Neural cell (in vitro differentiated cells): ENCODE data around the gene LILRA1. TPM values are rescaled to one million over a fixed set of nuclear protein-coding genes. Genes with fewer than 3 reads are reported as not detected.
"Not testable (repeated sequence)": the region's sequence is repeated elsewhere in the genome, so short reads cannot be mapped to it uniquely, and the experiment has no call there.

Experiments used
- H2AFZ ChIP-seq: fragments of 200-600, 300-800 bp; sonication (generic), shearing (Covaris generic); 2 replicates; pipeline ENCODE4 v1.6.0; 2014; ENCODE audit warnings: low read depth, mild to moderate bottlenecking, antibody characterized with exemption, low read length, moderate library complexity
- H3F3A ChIP-seq: fragments of 200-600 bp; shearing (Covaris generic); 2 replicates; pipeline ENCODE4 v1.6.1; 2016; ENCODE audit warnings: mild to moderate bottlenecking, moderate library complexity, mixed read lengths, antibody characterized with exemption, low read length; ENCODE audit not compliant: insufficient read depth, poor library complexity, severe bottlenecking
- H3K27ac ChIP-seq: fragments of 200-600, 300-800 bp; sonication (generic), shearing (Covaris generic); 2 replicates; pipeline ENCODE4 v1.5.1; 2014; ENCODE audit warnings: mild to moderate bottlenecking, low read length, moderate library complexity
- H3K27me3 ChIP-seq: fragments of 300-800, 200-600 bp; sonication (generic), shearing (Covaris generic); 2 replicates; pipeline ENCODE4 v1.6.0; 2014; ENCODE audit warnings: mild to moderate bottlenecking, low read depth, low read length, moderate library complexity; ENCODE audit not compliant: insufficient read depth
- H3K36me3 ChIP-seq: fragments of 300-800, 200-600 bp; sonication (generic), shearing (Covaris generic); 2 replicates; pipeline ENCODE4 v1.5.1; 2014; ENCODE audit warnings: mild to moderate bottlenecking, antibody characterized with exemption, low read length, moderate library complexity; ENCODE audit not compliant: insufficient read depth
- H3K4me2 ChIP-seq: fragments of 300-800, 200-600 bp; sonication (generic), shearing (Covaris generic); 2 replicates; pipeline ENCODE4 v1.6.0; 2014; ENCODE audit warnings: mild to moderate bottlenecking, low read length
- H3K4me3 ChIP-seq: fragments of 300-800, 200-600 bp; sonication (generic), shearing (Covaris generic); 2 replicates; pipeline ENCODE4 v1.5.1; 2014; ENCODE audit warnings: mild to moderate bottlenecking, low read length, moderate library complexity
- H3K79me2 ChIP-seq: fragments of 200-600 bp; shearing (Covaris generic); replicated peaks from 2 replicates; pipeline ENCODE4 v1.6.0; 2014; ENCODE audit warnings: mild to moderate bottlenecking, low read length, moderate library complexity; ENCODE audit not compliant: insufficient read depth
- H3K9ac ChIP-seq: fragments of 300-800, 200-600 bp; sonication (generic), shearing (Covaris generic); 2 replicates; pipeline ENCODE4 v1.6.1; 2016; ENCODE audit warnings: mild to moderate bottlenecking, low read length, mixed read lengths
- H3K9me2 ChIP-seq: fragments of 200-600 bp; shearing (Covaris generic); 2 replicates; pipeline ENCODE4 v1.6.1; 2016; ENCODE audit warnings: mild to moderate bottlenecking, low read length, mixed read lengths; ENCODE audit not compliant: insufficient read depth
- H3K9me3 ChIP-seq: fragments of 200-600, 300-800 bp; sonication (generic), shearing (Covaris generic); 2 replicates; pipeline ENCODE4 v1.6.1; 2016; ENCODE audit warnings: mild to moderate bottlenecking, mixed run types, low read length, moderate library complexity, mixed read lengths
- H4K20me1 ChIP-seq: fragments of 200-600 bp; shearing (Covaris generic); 2 replicates; pipeline ENCODE4 v1.6.1; 2016; ENCODE audit warnings: mild to moderate bottlenecking, mixed run types; ENCODE audit not compliant: insufficient read depth
- CTCF ChIP-seq: fragments of 450-650 bp; IDR thresholded peaks from 2 replicates; pipeline ENCODE4 v1.5.1; 2014; ENCODE audit warnings: antibody characterized with exemption, mild to moderate bottlenecking, moderate library complexity; ENCODE audit not compliant: poor library complexity, severe bottlenecking
- EP300 ChIP-seq: fragments of 450-650 bp; conservative IDR thresholded peaks from 2 replicates; pipeline ENCODE4 v1.6.1; 2014; ENCODE audit warnings: antibody characterized with exemption, mild to moderate bottlenecking, moderate library complexity; ENCODE audit not compliant: poor library complexity, severe bottlenecking
- EZH2 ChIP-seq: fragments of 200-600, 300-800 bp; shearing (Covaris generic), sonication (generic); IDR thresholded peaks from 2 replicates; pipeline ENCODE4 v1.6.1; 2014; ENCODE audit warnings: antibody characterized with exemption, low read length, borderline replicate concordance, mild to moderate bottlenecking; ENCODE audit not compliant: insufficient read depth, poor library complexity, severe bottlenecking
- MXI1 ChIP-seq: fragments of 450-650 bp; conservative IDR thresholded peaks from 2 replicates; pipeline ENCODE4 v1.6.1; 2014; ENCODE audit warnings: antibody characterized with exemption, mild to moderate bottlenecking; ENCODE audit not compliant: poor library complexity, severe bottlenecking
- POLR2AphosphoS5 ChIP-seq: IDR thresholded peaks from 2 replicates; pipeline ENCODE4 v1.6.1; 2012
- RAD21 ChIP-seq: fragments of 450-650 bp; conservative IDR thresholded peaks from 2 replicates; pipeline ENCODE4 v1.6.1; 2014; ENCODE audit warnings: antibody characterized with exemption, mild to moderate bottlenecking, moderate library complexity
- REST ChIP-seq: IDR thresholded peaks from 2 replicates; pipeline ENCODE4 v1.6.1; 2012; ENCODE audit warnings: borderline replicate concordance
- SMC3 ChIP-seq: fragments of 450-650 bp; conservative IDR thresholded peaks from 2 replicates; pipeline ENCODE4 v1.6.1; 2014; ENCODE audit warnings: antibody characterized with exemption, mild to moderate bottlenecking, moderate library complexity; ENCODE audit not compliant: poor library complexity
- TAF1 ChIP-seq: IDR thresholded peaks from 2 replicates; pipeline ENCODE4 v1.6.1; 2012; ENCODE audit warnings: low read depth
- polyA plus RNA-seq: library from polyadenylated mRNA; depleted of rRNA; stranded (reverse); fragments of >200 nt; gene quantifications from 2 replicates; pipeline ENCODE4 v1.2.3, GENCODE V29; 2014

LILRA1 gene
- polyA plus RNA-seq, 1 donor from 2014 or later, result not detected

GRCh38 chr19:54626757-54627156, 33.3 kb downstream of the LILRA1 start:
- no peaks in the 10 kb centered on the region for H3K27me3 ChIP-seq
- H3K9ac ChIP-seq, result no peak overlapping the region
- no peak overlapping the region for H3K4me3 ChIP-seq
- no peak overlapping the region for H3K27ac ChIP-seq
- H4K20me1 ChIP-seq, result no peaks in the 10 kb centered on the region
- H3K36me3 ChIP-seq, result no peaks in the 10 kb centered on the region
- H3K9me3 ChIP-seq, result no peaks in the 10 kb centered on the region
- H3K9me2 ChIP-seq, result no peaks in the 10 kb centered on the region
- H3K4me2 ChIP-seq, result no peak overlapping the region
- H3K79me2 ChIP-seq, result no peaks in the 10 kb centered on the region
- H3F3A ChIP-seq, result no peaks in the 10 kb centered on the region
- TF ChIP-seq EP300 (no peak), EZH2 (no peak), POLR2AphosphoS5 (no peak), REST (no peak), MXI1 (no peak)
- H2AFZ ChIP-seq, result no peak overlapping the region

GRCh38 chr19:54627912-54628311, 34.5 kb downstream of the LILRA1 start:
- H4K20me1 ChIP-seq, H3K9ac ChIP-seq, H3K27ac ChIP-seq, H3K79me2 ChIP-seq, H3K4me2 ChIP-seq, H3F3A ChIP-seq, H3K36me3 ChIP-seq, H3K9me2 ChIP-seq, H2AFZ ChIP-seq, H3K4me3 ChIP-seq, H3K9me3 ChIP-seq, H3K27me3 ChIP-seq: not testable (repeated sequence)

- H4K20me1 ChIP-seq, H3K4me3 ChIP-seq, H3K27me3 ChIP-seq, H3K79me2 ChIP-seq, H3K36me3 ChIP-seq, H2AFZ ChIP-seq, H3F3A ChIP-seq, H3K4me2 ChIP-seq, H3K9ac ChIP-seq, H3K9me2 ChIP-seq, H3K27ac ChIP-seq, H3K9me3 ChIP-seq: not testable (repeated sequence)
Observed at GRCh38 chr19:54630262-54630661, 36.8 kb downstream of the LILRA1 start, which contains the start of gene LILRB1. Gene LILRB1 (plus strand): TSS chr19:54630484. CDS start chr19:54631074, 590 bp downstream.

GRCh38 chr19:54630782-54631181, 37.4 kb downstream of the LILRA1 start:
- Histone ChIP-seq H3K36me3 (no peaks in the 10 kb centered on the region), H3K4me3 (no peak overlapping the region), H3K79me2 (no peaks in the 10 kb centered on the region), H3K27me3 (no peaks in the 10 kb centered on the region), H3F3A (no peaks in the 10 kb centered on the region), H3K4me2 (no peak overlapping the region), H3K9me3 (peaks cover 2% of the 10 kb centered on the region), H3K9me2 (no peaks in the 10 kb centered on the region), H3K27ac (no peak overlapping the region), H3K9ac (no peak overlapping the region), H4K20me1 (no peaks in the 10 kb centered on the region), H2AFZ (no peak overlapping the region)
- no peak for TF ChIP-seq RAD21
- TF ChIP-seq EZH2, result no peak
- TF ChIP-seq REST, result no peak
- no peak for TF ChIP-seq MXI1
- no peak for TF ChIP-seq CTCF
- TF ChIP-seq SMC3, result no peak
- TF ChIP-seq TAF1, result no peak
- no peak for TF ChIP-seq EP300
